COLO668 (cell line): ENCODE data around the gene FAM107A.

Source experiments
- DNase-seq: peaks from one replicate; lab custom pipeline; 2025; ENCODE audit not compliant: unreplicated experiment; lab: John Stamatoyannopoulos, UW

FAM107A gene

GRCh38 chr3:58594117-58594516 is 16.9 kb upstream of the FAM107A start:
- no peak for DNase-seq

DNA sequence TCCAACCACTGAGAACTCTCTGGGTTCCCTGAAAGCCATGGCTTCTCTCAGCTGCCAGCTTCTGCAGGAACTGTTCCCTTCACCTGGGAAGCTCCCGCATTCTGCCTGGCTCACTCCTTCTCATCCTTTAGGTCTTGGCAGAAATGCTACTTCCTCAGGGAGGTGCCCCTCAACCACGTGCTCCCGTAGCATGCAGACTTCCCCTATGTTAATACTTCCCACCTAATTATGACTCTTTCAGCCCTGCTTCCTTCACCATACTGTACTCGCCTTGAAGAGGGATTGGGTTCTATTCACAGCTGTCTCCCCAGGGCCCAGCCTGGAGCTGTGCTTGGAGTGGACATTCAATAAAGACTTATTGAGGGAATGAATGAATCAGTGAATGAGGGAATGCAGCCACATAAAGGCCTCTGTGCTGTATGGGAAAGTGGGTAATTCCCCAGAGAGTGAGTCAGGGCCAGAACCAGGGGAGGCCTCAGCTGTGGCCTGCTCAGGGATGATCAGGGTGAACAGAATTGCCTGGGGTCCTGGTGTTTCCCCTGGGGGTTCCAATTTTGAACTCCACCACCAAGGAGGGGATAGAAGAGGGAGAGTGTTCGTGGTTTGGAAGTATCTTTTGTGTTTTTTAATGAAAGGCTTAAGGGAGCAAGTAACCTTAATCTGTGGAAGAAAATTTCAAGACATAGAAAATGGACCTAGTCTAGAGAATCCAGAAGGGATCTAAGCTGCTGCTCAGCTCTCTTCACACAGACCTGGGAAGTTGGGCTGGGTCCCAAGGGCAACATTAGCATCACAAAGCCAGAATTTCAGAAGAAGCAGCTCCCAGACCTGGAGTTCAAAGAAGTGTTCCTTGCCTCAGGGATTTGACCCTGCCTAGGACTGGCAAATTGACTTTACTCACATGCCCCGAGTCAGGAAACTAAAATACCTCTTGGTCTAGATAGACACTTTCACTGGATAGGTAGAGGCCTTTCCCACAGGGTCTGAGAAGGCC is 14.6 kb upstream of the FAM107A start:
- DNase-seq: no peak

DNA sequence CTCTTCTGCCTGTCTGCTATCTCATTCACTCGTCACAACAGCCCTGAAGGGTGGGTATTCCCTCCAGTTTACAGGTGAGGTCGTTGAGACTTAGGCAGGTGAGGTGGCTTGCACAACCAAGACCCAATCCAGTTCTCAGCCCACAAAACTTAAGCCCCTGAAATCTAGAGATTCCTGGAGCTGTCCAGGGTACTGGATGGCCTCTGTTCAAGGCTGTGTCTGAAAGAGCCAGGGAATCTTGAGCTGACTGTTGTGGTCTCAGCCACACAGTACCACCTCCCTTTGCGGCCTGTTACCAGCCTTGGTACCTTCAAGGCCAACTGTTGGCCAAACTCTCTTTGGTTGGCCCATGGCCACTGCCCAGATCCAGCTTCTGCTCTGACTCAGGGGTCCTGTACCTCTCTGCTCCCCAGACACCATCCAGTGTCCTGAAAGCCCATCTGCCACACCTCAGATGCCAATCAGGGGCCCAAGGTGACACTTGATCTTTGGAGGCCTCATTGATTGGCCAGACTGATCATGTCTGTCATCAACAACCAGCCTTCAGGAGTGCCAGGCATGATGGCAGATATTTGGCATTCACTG is 10.9 kb upstream of the FAM107A start:
- no peak for DNase-seq

- peak; percentile 63 for DNase-seq
These were observed 9.6 kb upstream of the FAM107A start for GRCh38 chr3:58586776-58587192.

DNA sequence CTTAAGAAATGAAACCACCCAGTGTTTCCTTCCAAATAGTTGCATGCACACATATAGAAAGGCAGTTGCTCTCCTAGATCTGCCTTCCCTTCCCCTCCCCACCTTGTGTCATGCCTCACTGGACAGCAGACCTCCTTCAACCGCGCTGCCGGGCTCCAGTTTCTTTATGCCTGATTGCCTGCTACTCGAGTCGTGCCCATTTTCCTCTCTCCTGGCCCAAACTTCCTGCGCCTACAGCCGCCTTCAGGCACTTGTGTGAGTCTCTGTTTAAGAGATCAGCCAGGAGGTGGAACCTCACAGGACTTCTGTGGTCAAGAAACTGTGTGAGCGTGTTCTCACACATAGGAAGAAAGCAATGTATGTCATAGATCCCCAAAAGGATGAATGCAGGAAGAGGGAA is 8.8 kb upstream of the FAM107A start:
- peak; percentile 26 for DNase-seq

DNA sequence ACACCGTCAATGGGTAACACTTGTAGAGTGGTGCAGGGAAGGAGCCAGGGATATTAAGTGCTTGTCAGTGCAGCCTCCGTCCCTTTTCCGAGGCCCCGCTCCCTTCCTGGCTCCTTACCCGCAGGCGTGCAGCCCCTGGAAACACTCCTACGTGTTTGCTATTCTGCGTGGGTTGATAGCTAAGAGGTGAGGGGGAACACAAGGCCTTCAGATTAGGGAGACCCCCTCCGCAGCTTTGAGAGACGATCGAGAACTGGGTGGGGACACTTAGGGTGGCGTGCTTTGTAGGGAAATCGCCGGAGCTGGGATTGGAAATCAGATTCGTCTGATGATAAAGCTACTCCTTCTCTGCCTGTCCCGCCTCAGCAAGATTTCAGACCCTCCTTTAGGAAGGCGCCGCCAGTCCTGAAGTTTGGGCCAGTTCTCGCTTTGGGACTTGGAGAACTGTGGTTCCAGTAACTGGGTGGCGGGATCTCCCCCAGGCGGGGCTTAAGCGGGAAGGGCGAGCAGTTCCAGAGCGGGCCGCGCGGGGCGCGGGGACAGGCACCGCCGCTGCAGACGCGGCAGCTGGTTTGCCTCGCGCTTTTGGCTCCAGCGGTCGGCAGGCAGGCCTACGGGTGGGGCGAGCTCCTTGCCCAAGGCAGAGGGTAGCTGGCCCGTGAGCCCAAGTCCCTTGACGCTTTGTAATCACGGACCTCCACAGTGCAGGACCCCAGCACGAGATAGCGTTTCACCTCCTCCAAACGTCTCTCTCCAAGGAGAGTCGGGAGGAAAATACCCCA is 8.0 kb upstream of the FAM107A start:
- DNase-seq: peak; percentile 86

- no peak for DNase-seq
These were observed 7.5 kb upstream of the FAM107A start for GRCh38 chr3:58584690-58585004.

DNA sequence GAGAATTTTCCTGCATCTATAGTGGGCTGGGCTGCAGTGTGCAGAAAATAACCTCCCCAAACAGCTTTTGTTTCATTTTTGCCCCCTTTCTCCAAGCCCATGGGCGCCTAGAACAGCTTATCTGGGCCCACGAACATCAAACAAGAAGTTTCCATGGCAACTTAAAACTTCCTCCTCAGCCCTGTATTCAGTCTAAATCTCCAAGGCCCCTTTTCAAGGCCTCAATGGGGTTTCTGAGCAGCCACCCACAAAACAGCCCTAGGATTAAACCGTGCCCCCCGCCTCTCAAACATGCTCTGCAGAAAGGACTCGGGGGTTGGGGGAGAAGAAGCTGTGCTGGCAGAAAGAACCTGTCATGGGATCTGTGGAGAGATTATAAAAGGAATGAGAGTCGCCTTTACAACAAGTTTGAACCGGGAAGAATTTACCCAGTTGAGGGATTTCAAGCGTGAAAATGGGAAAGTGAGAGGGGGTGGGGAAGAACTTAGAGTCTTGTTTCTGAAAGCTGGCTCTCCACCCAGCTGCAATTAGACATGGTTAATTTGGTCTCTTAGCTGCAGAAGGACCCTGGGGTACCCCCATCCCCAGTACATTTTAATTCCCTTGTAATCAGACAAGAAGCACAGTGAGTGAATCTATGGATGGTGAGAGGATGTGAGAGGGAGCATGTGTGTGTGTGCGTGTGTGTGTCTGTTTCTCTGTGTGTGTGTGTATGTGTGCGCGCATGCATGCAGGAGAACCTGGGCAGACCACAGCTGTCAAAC is 4.3 kb upstream of the FAM107A start:
- DNase-seq: peak; percentile 10

GRCh38 chr3:58580826-58581327 is 3.7 kb upstream of the FAM107A start:
- DNase-seq: no peak

DNA sequence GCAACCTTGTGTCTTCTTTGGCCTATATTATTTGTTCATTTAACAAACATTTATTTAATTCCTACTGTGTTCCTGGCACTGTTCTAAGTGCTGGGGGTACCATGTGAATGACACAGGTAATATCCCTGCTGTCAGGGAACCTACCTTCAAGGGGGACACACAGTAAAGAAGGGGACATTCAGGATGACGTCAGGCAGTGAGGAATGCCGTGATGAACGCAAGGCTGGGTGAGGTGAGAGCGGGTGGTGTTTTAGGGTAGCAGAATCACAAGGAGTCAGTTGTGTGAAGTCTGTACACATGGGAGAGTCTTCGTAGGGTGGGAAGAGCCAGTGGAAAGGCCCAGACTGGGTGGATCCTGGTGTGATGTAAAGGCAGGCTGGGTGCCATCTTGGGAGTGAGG is 1.7 kb upstream of the FAM107A start:
- no peak for DNase-seq

- no peak for DNase-seq
These were observed 475 bp downstream of the FAM107A start for GRCh38 chr3:58576716-58577115.

DNA sequence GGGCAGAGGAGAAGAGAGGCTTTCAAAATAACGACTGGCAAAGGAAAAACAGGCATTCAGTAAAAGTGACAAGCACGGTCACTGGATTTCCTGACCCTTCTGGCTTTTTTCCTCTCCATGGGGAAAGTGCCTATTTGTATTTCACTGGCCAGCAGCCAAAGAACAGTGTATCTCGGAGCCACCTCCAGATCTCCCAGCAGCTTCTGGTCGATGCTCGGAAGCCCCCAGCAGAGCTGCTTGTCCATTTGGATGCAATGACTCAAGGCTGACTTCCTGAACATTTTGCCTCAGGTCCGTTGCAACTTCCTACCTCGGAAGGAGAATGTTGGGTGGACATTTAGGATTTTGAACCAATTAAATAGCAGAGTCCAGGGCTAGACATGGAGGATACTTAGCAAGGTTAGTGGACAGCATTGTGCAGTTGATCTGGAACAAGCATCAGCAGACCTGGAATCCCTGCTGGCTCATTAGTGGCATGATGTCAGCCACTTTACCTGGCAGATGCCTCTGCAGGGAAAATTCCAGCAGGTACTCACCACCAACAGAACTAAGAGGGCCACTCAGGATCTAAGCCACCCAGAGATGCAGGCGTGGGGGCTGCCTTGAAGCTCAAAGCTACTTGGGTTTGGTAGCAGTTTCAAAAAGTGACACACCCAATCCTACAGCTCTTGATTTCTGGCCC is 1.1 kb downstream of the FAM107A start:
- DNase-seq: no peak

DNA sequence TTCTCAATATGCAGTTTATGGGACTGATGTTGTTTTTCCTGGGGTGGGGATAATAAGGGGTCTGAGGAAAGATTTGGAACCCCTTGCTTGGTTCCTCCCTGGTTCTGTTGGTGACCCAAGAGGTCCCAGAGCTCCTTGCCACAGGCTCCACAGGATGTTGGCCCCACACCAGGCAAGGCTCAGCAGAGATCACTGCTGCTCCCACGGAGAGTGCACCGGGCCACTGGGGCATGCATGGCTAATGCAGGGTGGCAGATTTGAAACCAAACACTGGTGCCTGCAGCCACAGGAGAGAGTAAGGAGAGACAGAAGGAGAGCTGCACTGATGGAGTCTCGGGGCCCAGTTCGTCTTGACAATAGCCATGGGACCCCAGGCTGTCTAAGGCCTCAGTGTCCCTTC is 2.5 kb downstream of the FAM107A start:
- DNase-seq: no peak

DNA sequence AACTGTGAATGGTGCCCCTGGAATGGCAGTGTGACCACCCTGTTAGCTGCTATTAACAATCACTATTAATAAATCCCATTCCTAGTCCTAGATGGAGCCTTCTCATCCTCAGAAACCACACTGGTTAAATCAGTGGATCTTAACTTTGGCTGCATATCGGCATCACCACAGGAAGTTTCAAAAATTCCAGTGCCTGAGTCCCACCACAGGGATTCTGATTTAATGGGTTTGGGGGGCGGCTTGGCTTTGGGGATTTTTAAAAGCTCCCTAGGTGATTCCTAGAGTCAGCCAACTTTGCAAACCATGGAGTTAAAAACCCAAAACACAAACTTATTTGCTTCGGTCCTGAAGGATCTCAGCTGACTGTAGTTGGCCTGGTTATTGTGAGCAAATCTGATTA is 3.1 kb downstream of the FAM107A start:
- DNase-seq: no peak

- no peak for DNase-seq
These were observed 3.6 kb downstream of the FAM107A start for GRCh38 chr3:58573640-58574039.

DNA sequence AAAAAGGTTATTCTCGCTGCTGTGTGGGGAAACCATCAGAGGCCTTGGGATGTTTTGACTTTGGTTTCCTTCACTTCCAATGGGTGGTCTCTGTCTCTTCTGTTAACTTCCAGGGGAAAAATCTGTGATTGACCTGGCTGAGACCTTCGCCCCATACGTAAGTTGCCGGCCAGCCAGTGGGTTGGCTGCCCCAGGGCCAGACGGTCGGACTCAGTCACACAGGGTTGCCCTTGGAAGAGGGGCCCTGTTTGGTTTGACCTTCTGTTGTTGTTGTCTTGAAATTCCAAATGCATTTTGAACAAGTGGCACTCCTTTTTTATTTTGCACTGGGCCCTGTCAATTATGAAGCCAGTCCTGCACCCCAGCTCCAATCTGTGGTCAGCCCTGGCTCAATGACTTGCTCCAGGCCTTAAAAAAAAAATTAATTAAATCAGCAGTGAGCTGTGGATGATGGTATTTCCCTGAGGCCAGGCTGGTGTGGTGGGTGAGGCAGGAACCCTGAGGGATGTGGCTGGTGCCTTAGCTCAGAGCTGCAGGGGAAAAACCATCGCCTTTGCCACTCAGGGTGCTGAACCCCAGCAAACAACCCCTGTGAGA is 4.5 kb downstream of the FAM107A start:
- DNase-seq: no peak

GRCh38 chr3:58572013-58572633 is 5.1 kb downstream of the FAM107A start:
- no peak for DNase-seq

- no peak for DNase-seq
These were observed 6.3 kb downstream of the FAM107A start for GRCh38 chr3:58570851-58571250.

DNA sequence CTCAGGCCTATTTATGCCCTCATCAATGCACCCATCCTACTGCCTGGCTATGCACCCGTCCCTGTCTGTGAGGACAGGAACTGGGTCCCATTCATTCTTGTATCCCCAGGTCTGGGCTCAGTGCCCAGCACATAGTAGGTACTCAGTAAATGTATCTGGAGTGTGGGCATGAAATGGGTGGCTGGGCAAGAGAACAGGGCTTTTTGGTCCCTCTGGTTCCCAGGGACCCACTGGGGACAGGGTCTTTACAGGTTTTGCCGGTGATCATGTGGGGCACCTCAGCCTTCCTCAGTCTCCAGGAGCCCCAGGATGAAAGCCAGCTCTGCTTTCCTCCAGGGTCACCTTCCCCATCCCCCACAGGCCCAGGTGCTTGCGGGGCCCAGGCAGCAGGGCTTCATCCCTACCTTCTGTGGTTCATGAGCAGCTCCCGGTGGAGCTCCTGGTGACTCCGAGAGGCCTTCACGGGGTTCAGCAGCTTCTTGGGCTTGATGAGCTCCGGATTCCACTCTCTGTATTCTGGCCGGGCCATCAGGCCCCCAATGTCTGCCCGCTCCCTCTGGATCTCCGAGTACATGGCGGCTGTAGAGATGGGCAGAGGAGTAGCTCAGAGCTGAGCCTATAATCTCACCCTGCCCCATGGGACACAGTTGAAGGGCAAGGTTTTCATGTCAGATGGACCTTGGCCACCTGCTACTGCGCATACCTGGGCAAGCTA is 7.7 kb downstream of the FAM107A start:
- DNase-seq: no peak
